Retinal pigment epithelial cell (primary cell): ENCODE measurements around the gene SPART.

ENCODE experiments used
- DNase-seq: peaks from one replicate; pipeline ENCODE4 v3.0.0-alpha.2; 2010; ENCODE audit warnings: low read depth
- H3K4me3 ChIP-seq: 2 replicates; pipeline ENCODE4 v1.5.1; 2011; ENCODE audit warnings: mild to moderate bottlenecking, low read length, control low read depth, moderate library complexity
- CTCF ChIP-seq: conservative IDR thresholded peaks from 2 replicates; pipeline ENCODE4 v1.5.1; 2011; ENCODE audit warnings: low read depth, low read length, control low read depth, inconsistent platforms

SPART gene

GRCh38 chr13:36273431-36273830, 72.8 kb downstream of the SPART start:
- no peak for TF ChIP-seq CTCF
- H3K4me3 ChIP-seq = no peak overlapping the region
- no peak for DNase-seq

- no peak for TF ChIP-seq CTCF
- no peak for DNase-seq
- no peak overlapping the region for H3K4me3 ChIP-seq
Observed at GRCh38 chr13:36261976-36262375, 84.2 kb downstream of the SPART start.

GRCh38 chr13:36261011-36261410, 85.2 kb downstream of the SPART start:
- TF ChIP-seq CTCF = no peak
- no peak overlapping the region for H3K4me3 ChIP-seq
- DNase-seq = no peak

GRCh38 chr13:36259361-36260137, 86.6 kb downstream of the SPART start:
- H3K4me3 ChIP-seq = no peak overlapping the region
- TF ChIP-seq CTCF = no peak
- DNase-seq = no peak

- TF ChIP-seq CTCF = no peak
- H3K4me3 ChIP-seq = no peak overlapping the region
- no peak for DNase-seq
Observed at GRCh38 chr13:36258831-36259230, 87.4 kb downstream of the SPART start.
